HEK293T (cell line): ENCODE results near the gene KRTAP19-7.

Source experiments
- ARNT ChIP-seq: fragments of 450-650 bp; IDR thresholded peaks from 2 replicates; pipeline ENCODE4 v1.6.1; 2017; ENCODE audit warnings: mild to moderate bottlenecking
- BHLHE40 ChIP-seq: fragments of 450-650 bp; IDR thresholded peaks from 2 replicates; pipeline ENCODE4 v1.6.1; 2016; ENCODE audit warnings: mild to moderate bottlenecking, moderate library complexity, borderline replicate concordance
- CTBP1 ChIP-seq: fragments of 450-650 bp; IDR thresholded peaks from 2 replicates; pipeline ENCODE4 v1.6.1; 2016; ENCODE audit warnings: borderline replicate concordance
- ELF4 ChIP-seq: fragments of 450-650 bp; IDR thresholded peaks from 2 replicates; pipeline ENCODE4 v1.6.1; 2017; ENCODE audit warnings: antibody characterized with exemption
- FOXA1 ChIP-seq: fragments of 450-650 bp; IDR thresholded peaks from 2 replicates; pipeline ENCODE4 v1.6.1; 2016; ENCODE audit warnings: mild to moderate bottlenecking
- FOXK2 ChIP-seq: fragments of 450-650 bp; IDR thresholded peaks from 2 replicates; pipeline ENCODE4 v1.6.1; 2016; ENCODE audit warnings: mild to moderate bottlenecking
- FOXM1 ChIP-seq: fragments of 450-650 bp; IDR thresholded peaks from 2 replicates; pipeline ENCODE4 v1.6.1; 2017; ENCODE audit warnings: mild to moderate bottlenecking, borderline replicate concordance
- HDGF ChIP-seq: fragments of 450-650 bp; IDR thresholded peaks from 2 replicates; pipeline ENCODE4 v1.6.1; 2017; ENCODE audit warnings: antibody characterized with exemption, borderline replicate concordance
- L3MBTL2 ChIP-seq: fragments of 450-650 bp; conservative IDR thresholded peaks from 2 replicates; pipeline ENCODE4 v1.6.1; 2016; ENCODE audit warnings: mild to moderate bottlenecking
- LEF1 ChIP-seq: fragments of 450-650 bp; IDR thresholded peaks from 2 replicates; pipeline ENCODE4 v1.6.1; 2017; ENCODE audit warnings: mild to moderate bottlenecking, borderline replicate concordance
- SP1 ChIP-seq: fragments of 450-650 bp; IDR thresholded peaks from 2 replicates; pipeline ENCODE4 v1.6.1; 2017
- SUZ12 ChIP-seq: fragments of 450-650 bp; IDR thresholded peaks from 2 replicates; pipeline ENCODE4 v1.6.1; 2016; ENCODE audit warnings: mild to moderate bottlenecking
- TARDBP ChIP-seq: fragments of 450-650 bp; IDR thresholded peaks from 2 replicates; pipeline ENCODE4 v1.6.1; 2016
- ZNF384 ChIP-seq: fragments of 450-650 bp; IDR thresholded peaks from 2 replicates; pipeline ENCODE4 v1.6.1; 2016

DNA sequence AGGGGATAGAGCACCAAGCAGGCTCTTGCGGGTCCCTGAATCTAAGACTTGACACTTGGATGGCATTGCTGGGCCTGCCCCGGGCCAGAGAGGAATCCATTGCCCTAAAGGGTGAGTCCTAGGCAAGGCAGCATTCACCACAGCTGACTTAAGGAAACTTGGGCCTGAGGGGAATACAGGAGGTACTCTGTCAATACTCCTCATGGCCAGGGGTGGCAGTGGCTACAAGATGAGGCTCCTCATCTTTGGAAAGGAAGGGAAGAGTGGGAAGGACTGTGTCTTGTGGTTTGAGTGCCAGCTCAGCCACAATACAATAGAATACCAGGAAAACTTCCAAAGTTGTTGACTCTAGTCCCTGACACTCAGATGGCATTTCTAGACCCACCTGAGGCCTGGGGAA is 44.9 kb upstream of the KRTAP19-7 start:
- no peak for TF ChIP-seq SP1
- TF ChIP-seq ZNF384: no peak
- no peak for TF ChIP-seq LEF1
- no peak for TF ChIP-seq BHLHE40
- no peak for TF ChIP-seq SUZ12
- no peak for TF ChIP-seq HDGF
- no peak for TF ChIP-seq ARNT
- no peak for TF ChIP-seq CTBP1
- no peak for TF ChIP-seq L3MBTL2
- TF ChIP-seq TARDBP: no peak
- TF ChIP-seq FOXM1: no peak
- TF ChIP-seq FOXA1: no peak
- no peak for TF ChIP-seq ELF4
- TF ChIP-seq FOXK2: no peak
